ENCODE data around the gene GRB2.

GRB2 gene

DNA sequence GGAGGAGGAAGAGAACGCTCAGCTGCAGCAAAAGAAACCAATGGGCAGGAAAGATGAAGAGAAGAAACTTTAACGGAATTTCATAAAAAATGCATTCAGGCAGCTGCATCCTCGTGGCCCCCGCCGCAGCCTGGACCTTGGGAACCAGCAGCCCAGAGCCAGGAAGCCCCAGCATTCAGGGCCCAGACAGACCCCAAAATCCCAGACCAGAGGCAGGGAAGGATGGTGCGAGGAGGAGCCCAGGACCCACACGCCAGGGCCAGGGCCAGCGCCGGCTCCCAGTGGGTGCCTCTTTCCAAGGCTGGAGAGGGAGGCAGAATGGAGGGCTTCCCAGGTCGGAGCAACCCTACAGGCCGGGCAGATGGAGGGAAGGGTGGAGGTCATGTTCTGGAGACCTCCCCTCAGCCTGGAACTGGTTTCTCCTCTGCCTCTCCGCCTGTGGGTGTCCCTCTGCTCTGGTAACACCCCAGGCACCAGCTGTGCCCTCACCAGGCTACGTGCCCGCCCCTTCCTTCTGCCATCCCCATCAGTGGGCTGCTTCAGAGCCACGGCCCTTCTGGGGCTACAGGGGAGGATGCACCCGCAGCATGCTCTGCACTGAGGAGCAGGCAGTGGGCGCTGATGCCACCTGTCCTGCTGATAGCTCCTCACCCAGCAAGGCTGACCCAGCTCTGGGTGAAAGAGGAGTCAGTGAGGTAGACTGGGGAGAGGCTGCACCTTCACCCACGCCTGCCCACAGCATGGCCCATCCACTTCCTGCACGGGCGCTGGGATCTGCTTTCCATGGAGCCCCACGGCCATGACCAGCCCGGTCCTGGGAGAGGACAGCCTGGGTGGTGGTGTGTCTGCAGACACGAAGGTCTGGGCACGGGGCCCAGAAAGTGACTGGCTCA is 133.3 kb downstream of the GRB2 start:
- no peak for DNase-seq

DNA sequence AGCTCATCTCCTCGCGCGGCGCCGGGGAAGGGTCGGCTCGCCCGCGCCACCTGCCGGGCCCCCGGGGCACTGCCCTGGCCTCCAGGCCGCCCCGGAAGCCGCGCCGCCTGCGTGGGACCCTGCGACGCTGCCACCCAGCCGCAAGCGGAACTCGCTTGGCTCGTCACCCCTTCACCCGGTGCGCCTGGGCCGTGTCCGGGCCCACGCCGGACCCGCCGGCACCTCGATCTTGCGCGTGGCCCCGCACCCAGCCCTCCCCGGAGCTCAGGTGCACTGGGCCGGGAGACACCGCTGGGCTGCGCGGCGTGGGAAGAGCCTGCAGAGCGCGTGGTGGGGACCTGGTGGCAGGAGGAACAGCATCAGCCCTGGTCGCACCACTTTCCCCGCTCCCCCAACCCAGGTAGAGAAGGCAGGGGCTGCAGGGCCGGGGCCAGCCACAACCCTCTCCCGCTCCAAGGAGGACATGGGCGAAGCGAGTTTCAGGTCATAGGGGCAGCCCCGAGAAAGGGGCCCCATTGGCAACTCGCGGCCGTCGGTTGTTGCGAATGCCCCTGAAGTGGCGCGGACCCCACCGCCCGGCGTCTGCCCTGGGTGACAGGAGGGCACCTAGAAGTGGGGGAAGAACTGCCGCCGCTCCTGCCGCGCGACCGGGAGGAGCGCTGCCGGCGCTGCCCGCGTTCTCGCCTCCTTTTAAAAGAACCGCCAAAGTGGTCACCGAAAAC is 134.1 kb downstream of the GRB2 start:
- DNase-seq, result no peak

DNA sequence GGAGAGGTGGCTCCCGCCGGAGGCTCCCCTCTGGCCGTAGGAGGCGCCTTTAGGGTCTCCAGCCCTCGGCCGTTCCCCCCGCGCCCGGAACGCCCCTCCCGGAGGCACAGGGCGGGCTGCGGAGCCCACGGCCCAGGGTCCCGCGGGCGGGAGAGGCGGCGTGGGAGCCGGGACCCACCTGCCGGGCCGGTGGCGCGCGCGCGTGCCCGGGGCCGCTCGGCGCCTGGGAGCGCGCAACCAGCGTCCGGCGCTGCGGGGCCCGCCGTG is 134.6 kb downstream of the GRB2 start, which contains the start of gene MIF4GD:
MIF4GD (minus strand) TSS at position 266 of the 267 bp plus-strand sequence. CDS start 1,036 bp downstream, outside the sequence.
- DNase-seq, result no peak

DNA sequence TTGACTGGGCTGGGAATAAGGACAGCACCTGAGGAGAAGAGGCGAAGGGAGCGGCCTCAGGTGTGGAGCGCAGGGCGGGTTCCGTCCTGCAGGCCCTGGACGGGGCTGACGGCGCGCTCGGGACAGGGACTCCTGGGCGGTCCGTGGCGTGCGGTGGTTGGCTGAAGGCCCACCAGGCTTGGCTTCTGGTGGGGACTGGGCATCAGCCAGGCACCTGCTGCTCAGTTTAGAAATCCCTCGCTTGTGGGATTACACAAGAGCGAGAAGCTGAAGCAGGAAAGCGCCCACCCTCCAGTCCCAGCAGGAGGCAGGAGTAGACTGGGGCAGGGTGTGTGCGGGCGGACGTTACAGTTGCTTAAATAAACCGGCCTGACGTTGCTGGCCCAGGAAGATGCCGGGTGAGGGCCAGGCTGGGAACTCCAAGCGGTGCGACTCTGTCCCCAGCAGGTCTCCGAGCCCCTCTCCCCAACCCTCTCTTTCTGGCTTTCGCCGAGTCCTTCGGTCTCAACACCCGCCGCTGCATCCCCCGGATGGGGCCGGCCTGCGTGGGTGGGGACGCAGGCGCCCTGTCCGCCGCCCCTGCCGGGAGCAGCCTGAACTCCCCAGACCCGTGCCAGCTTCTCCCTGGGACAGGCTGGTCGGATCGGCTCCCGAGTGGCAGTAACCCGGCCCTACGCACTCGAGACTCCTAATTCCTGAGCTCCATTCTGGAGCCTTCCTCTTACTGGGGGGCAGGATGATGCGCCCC is 135.1 kb downstream of the GRB2 start:
- DNase-seq, result no peak

DNA sequence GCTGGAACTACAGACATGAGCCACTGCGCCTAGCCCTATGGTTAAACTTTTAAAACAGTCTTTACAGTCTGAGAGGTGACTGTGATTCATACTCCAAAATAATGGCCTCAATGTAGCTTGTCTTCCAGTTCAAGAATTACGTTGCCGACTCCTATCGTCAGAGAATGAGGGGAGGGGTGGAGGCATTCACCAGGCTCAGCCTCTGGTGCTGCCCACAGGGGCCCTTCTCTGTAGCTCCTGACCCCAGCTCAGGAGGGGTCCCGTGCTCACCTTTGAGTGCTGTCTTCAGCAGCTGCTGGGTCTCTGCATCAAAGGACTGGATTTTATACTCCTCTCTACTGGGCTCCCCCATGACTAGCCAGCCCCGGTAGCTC is 135.6 kb downstream of the GRB2 start:
- DNase-seq, result no peak

All from cerebellar nuclear complex (tissue), 1 donor.